ENCODE data around the gene GNPTG. TPM values are rescaled to one million over a fixed set of nuclear protein-coding genes. Genes with fewer than 3 reads are reported as not detected.

The GNPTG gene
- total RNA-seq, 1 experiment from 2014 or later, result 40.6 TPM

- Histone ChIP-seq H3F3A (ENCODE audit: insufficient read depth, low read depth) (peaks cover 12% of the 10 kb centered on the region; the same call in 1 of the 2 replicates), H3K9me2 (ENCODE audit: insufficient read depth) (no peaks in the 10 kb centered on the region), H3K9me3 (ENCODE audit: insufficient read depth, low read depth) (no peaks in the 10 kb centered on the region), H3K36me3 (ENCODE audit: low read depth) (no peaks in the 10 kb centered on the region), H3K79me2 (ENCODE audit: low read depth) (peaks cover 35% of the 10 kb centered on the region), H3K4me2 (peak overlapping the region; percentile 59), H3K27me3 (ENCODE audit: insufficient read depth, low read depth) (no peaks in the 10 kb centered on the region), H3K4me1 (replicated peaks; ENCODE audit: insufficient read depth) (peaks cover 29% of the 10 kb centered on the region), H2AFZ (no peak overlapping the region), H3K27ac (no peak overlapping the region), H4K20me1 (ENCODE audit: insufficient read depth) (peaks cover 34% of the 10 kb centered on the region), H3K4me3 (peak overlapping the region; percentile 54; the same call in 1 of the 2 replicates)
- peak in 1 of 2 experiments; percentile 44 for DNase-seq
- intact Hi-C loops (cut with micrococcal nuclease; ENCODE audit: unreplicated experiment), result loop anchor here (10.0 kb wide), 1 partner anchor 106 kb away; the partner anchor contains the start of gene UNKL
- ChIA-PET POLR2A (ENCODE audit: unreplicated experiment) (interaction anchor here (0.5 to 0.7 kb wide), 2 partner anchors 24 to 474 kb away, joined by 3 to 4 read pairs; partner anchors contain the start of genes NUBP2 and SPSB3), CTCF (no interaction called here)
- no peak for TF ChIP-seq CTCF (conservative IDR thresholded peaks at IDR 0.05)
- no peak for TF ChIP-seq EZH2 (IDR thresholded peaks at IDR 0.05; ENCODE audit: low read depth)
- BruUV-seq (replicated peaks), result no TSS peak
Observed at GRCh38 chr16:1308036-1308976, 43.4 kb upstream of the GNPTG start.

GRCh38 chr16:1308977-1309885 is 42.5 kb upstream of the GNPTG start, which contains the start of gene UBE2I:
Gene UBE2I, plus strand, starts transcription at chr16:1309636. Its CDS starts 4,395 bp downstream, at chr16:1314031.
- CTCF ChIA-PET, result no interaction called here
- Histone ChIP-seq H4K20me1 (ENCODE audit: insufficient read depth) (peaks cover 43% of the 10 kb centered on the region), H3K9me3 (ENCODE audit: insufficient read depth, low read depth) (no peaks in the 10 kb centered on the region), H3K4me3 (peak within 1 kb of the TSS; percentile 100), H3K9me2 (ENCODE audit: insufficient read depth) (no peaks in the 10 kb centered on the region), H3K27ac (peak within 1 kb of the TSS; percentile 92), H3K4me1 (replicated peaks; ENCODE audit: insufficient read depth) (peaks cover 21% of the 10 kb centered on the region), H2AFZ (peak within 1 kb of the TSS; percentile 82), H3K36me3 (ENCODE audit: low read depth) (no peaks in the 10 kb centered on the region), H3F3A (ENCODE audit: insufficient read depth, low read depth) (peaks cover 6% of the 10 kb centered on the region; the same call in 1 of the 2 replicates), H3K4me2 (peak within 1 kb of the TSS; percentile 97), H3K79me2 (ENCODE audit: low read depth) (peaks cover 44% of the 10 kb centered on the region), H3K27me3 (ENCODE audit: insufficient read depth, low read depth) (no peaks in the 10 kb centered on the region)
- intact Hi-C loops (cut with micrococcal nuclease; ENCODE audit: unreplicated experiment), result loop anchor here (10.0 kb wide), 1 partner anchor 106 kb away; the partner anchor contains the start of gene UNKL
- no TSS peak for BruUV-seq (replicated peaks)
- peak; percentile 90 to 99 for DNase-seq
- TF ChIP-seq CTCF (conservative IDR thresholded peaks at IDR 0.05) (no peak), EZH2 (IDR thresholded peaks at IDR 0.05; ENCODE audit: low read depth) (no peak)
- POLR2A ChIA-PET (ENCODE audit: unreplicated experiment), result interaction anchor here (0.5 to 1.2 kb wide), 7 partner anchors 8 to 913 kb away, joined by 3 to 14 read pairs (median 4); partner anchors contain the start of genes NME4, NUBP2 and SPSB3
